Activated CD8-positive, alpha-beta memory T cell treated with anti-CD3 and anti-CD28 coated beads, Interleukin-2, amount 50 U/mL, for 1 hour (primary cell): ENCODE measurements around the gene CLEC3B.
"Not testable (repeated sequence)": the region's sequence is repeated elsewhere in the genome, so short reads cannot be mapped to it uniquely, and the experiment has no call there.

ENCODE experiments used
- DNase-seq: peaks from one replicate; pipeline ENCODE4 v3.0.0-alpha.2; 2020; ENCODE audit errors: extremely low read depth

The CLEC3B gene

DNA sequence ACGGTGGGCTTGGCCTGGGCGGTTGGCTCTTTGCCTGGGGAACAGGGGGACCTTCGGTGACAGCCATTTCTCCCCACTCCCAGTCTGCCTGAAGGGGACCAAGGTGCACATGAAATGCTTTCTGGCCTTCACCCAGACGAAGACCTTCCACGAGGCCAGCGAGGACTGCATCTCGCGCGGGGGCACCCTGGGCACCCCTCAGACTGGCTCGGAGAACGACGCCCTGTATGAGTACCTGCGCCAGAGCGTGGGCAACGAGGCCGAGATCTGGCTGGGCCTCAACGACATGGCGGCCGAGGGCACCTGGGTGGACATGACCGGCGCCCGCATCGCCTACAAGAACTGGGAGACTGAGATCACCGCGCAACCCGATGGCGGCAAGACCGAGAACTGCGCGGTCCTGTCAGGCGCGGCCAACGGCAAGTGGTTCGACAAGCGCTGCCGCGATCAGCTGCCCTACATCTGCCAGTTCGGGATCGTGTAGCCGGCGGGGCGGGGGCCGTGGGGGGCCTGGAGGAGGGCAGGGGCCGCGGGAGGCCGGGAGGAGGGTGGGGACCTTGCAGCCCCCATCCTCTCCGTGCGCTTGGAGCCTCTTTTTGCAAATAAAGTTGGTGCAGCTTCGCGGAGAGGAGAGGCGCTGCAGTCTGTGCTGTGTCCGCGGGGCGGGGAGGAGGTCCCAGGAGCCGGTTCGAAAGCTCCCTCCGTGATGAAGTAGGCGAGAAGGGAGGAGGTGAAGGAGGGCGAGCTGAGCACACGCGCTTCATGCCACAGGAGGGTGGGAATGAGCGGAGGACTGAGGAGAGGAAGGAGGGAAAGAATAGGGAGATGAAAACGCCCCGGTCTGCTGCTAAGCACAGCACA lies 9.6 kb downstream of the CLEC3B start:
- DNase-seq = no peak

DNA sequence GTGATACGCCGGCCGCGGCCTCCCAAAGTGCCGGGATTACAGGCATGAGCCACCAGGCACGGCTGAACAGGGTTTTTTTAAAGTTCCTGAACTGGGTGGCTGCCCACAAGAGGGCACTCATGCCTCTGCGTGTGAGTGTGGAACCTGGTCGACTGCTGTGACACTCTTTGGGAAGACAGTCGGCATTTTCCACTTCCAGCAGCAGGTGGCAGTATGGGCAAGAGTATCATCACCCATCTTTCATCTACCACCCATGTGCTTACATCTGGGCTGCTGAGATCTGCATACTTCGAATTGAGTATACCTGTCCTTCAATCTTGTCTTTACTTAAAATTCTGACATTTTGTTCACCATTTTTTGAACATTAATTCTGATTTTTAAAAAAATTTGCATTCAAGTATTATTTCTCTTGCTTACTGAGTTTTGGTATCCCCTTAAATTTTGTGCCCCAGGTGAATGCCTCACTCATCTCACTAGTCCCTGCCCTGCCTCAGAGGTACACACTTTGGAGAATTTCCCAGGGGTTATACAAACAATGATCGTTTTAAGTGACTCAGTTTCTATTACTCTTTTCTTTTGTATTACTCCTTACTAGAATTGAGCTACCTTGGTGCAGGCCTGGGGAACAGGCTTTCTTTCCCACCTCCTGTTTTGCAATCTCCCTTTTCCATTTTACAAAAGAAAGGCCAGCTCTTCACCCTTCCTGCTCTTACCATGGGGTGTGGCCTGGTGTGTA lies 11.8 kb downstream of the CLEC3B start:
- DNase-seq = peak; percentile 80

DNA sequence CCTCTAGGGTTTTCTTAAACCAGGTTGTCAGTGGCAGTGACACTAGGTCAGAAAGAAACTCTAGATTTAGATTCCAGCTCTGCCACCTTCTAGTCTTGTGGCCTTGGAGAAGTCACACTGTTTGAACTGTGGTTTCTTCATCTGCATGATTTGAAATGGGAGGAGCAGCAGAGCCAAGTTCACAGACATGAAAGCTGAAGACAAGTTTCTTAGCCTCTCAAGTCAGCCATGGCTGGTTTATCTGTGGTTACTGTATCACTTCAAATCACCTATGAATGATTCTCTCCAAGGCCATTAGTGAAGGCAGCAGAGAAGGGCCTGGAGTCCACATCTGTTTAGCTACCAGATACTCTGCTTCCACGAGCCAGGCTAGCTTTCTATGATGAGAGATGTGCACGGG lies 15.6 kb downstream of the CLEC3B start:
- DNase-seq = no peak

DNA sequence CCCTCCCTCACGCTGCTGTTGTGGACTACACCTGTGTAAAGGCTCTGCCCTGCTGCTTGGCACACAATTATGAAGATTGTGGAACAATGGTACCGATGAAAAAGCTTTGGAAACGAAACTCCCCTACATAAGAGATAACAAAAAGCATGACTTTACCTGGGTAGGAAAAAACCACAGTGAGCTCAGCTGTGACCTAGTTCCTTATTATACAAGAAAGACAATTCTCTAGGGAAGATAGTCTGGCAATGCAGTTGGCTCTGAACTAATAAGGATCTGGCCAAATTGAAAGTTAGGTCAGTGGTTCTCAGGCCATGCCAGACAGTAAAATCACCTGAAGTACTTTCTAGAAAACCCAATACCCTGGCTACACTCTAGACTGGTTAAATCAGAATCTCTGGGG lies 16.1 kb downstream of the CLEC3B start:
- no peak for DNase-seq

DNA sequence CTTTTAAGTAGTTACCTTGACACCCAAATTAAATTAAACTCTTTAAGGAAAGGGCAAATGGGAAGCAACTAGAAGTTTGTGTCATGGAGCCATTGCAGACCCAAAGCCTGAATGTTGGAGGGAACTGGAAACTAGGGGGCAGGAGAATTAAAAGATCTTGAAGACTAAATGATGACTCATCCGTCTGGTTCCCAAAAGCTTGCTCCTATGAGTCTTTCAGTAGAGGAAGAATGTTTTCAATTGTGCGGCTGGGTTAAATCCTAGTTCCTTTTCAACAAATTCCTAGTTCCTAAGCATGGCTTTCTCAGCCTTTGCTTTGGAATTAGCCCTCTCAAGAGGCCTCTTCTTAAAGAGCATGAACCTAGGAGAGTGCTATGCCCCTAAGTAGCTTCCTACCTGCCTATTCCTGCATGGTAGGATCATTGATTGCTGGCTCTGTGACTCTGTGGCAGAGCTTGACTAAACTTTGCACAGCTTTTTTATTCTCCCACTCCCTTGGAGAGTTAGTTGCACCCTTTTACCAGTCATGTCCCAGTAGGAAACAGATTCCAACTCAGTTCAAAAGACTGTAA lies 17.7 kb downstream of the CLEC3B start:
- no peak for DNase-seq

DNA sequence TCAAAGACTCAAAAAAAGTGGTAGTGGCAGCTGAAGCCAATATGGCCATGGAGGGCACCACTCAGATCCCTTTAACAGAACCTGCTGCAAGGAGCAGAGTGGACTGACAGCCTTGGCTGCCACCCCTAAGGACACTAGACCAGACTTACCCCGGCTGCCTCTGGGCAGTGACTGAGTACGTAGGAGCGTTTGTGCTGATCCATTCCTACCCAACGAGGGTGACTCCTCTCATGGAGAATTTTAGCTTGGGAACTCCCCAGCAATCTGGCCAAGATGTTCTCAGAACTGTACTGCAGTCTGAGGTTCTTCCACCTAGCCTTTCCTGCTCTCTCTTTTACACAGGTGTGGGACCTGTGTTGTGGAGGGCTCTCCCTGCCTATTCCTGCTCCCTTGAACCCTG lies 22.1 kb downstream of the CLEC3B start:
- no peak for DNase-seq

DNA sequence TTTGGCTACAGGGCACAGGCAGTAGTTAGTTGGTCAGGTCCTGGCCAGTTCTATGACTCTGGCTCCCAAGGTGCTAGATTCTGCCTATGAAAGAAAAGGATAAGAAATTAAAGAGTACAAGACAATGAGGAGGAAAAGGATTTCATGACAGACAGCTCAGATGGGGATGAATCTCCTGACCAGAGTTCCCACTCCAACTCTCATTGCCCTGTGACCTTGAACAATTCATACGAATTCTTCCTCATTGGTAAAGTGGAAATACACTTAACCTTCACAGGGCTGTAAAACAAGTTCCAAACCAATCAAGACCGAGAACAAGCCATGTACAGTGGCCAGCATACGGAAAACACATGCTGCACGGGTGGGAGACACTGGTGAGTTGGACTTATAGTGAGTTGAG lies 23.7 kb downstream of the CLEC3B start:
- no peak for DNase-seq

DNA sequence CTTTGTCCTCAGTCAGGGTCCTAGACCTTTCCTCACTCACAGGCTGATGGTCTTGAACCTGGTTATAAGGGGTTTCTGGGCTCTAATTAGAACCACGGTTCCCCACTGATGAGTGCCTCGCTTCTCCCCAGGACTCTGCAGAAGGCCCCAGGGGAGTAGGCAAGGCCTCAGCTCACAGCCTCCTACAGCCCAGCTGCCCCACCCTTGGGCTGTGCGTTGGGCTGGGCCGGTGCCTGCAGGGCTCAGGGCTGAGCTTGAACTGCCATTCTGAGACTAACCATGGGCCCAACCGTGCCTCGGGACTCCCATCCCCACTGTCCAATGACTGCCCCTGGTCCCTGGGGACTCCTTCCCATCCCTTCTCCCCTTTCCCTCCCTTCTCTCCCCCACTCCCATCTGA lies 25.6 kb downstream of the CLEC3B start:
- DNase-seq = no peak

DNA sequence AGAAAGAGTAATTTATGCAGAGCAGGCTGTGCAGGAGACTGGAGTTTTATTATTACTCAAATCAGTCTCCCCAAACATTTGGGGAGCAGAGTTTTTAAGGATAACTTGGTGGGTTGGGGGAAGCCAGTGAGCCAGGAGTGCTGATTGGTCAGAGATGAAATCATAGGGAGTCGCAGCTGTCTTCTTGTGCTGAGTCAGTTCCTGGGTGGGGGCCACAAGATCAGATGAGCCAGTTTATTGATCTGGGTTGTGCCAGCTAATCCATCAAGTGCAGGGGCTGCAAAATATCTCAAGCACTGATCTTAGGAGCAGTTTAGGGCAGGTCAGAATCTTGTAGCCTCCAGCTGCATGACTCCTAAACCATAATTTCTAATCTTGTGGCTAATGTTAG lies 27.7 kb downstream of the CLEC3B start:
- DNase-seq = not testable (repeated sequence)

DNA sequence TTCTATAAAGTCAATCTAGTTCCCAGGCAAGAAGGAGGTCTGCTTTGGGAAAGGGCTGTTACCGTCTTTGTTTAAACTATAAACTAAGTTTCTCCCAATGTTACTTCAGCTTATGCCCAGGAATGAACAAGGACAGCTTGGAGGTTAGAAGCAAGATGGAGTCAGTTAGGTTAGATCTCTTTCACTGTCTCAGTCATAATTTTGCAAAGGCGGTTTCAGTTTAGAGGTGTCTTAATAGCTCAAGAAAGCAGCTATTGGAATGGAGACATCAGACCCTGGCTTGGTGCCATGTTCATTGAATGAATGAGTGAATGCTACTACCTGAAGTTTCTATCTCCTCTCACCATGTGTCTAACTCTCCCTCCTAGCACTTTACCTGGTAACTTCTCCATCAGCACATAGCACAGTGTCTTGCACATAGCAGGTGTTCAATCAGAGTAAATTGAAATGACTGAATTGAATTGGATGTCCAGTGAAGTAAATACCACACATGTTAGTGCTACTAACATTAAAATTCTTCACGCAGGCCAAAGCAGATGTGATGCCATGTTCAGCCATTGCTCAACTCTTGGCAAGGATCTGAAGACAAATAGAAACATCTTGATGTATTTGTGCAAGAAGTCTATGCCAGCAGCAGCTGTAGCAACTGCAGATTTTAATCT lies 28.2 kb downstream of the CLEC3B start:
- DNase-seq = no peak

DNA sequence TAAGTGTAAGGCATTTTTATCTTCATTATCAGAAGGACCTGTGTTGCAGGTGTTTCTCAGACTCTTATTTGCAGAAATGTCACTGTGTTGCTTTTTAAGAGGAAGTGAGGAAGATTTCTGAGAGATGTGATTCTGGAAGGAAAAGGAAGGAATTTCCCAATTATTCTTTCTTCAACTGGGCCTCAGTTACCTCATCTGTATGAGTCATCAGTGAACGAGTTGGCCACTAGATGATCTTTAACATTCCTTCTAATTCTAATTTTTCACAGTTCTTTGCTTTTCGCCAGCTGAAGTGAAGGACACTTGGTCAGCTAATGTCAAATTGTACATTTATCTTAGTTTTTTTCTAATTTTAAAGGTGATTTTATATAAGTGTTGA lies 28.9 kb downstream of the CLEC3B start:
- no peak for DNase-seq

DNA sequence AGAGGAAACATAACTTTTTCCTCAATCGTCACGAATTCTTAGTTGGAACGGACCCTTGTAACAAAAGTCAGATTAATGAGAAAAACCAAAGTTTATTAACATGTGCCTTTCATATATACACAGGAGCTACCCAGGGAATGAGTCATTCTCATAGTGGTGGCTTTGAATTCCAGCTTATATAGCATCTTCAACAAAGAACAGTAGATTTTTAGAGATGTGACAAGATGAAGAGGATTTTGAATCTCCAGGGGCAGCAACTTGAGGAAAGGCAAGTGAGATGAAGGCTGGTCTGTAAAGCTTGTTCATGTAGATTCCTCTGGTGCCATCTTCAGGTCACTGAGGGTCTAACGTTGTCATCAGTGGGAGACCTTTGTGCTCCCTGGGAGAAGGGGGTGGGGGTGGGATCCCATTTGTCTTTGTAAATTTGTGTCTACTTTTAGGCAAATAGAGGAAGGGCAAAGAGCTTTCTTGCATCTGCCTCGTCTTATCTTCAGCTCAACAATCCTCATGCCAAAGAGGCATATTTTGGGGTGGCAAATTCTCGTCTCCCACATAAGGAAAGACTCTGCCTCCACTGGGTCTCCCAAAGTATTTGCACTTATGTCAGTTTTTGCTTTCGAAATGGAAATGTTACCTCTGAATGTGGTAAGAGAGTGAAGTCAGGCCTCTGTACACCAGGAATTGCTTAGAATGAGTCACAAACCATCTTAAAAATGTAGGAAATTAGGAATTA lies 29.5 kb downstream of the CLEC3B start:
- DNase-seq = no peak

DNA sequence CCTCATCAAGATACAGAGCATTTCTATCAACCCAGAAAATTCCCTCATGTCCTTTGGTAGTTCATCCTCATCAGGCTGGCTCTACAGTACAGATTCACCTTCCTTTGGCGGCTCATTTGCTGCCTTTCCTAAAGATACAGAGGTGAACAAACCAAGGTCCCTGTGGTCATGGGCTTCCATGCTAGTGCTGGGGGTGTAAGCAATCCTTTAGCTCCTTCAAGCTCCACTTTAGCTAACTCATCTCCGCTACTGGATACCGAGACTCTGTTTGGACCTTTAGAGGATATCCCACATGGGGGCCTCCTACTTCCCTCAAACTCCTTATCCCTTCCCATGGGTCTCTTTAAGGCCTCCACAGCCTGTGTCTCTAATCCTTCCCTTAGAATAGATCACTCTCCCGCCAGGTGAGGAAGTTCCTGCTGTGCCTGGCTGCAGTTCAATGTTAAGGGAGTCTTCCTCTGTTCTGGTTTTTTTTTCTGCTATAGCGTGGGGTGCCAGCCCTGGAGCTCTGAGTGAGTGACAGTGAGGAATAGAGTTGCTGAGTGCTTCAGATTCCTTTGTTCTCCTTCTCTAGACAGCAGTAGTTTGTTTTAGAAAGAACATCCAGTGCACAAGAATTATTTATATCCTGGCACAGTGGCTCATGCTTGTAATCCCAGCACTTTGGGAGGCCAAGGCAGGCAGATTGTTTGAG lies 30.7 kb downstream of the CLEC3B start:
- no peak for DNase-seq

DNA sequence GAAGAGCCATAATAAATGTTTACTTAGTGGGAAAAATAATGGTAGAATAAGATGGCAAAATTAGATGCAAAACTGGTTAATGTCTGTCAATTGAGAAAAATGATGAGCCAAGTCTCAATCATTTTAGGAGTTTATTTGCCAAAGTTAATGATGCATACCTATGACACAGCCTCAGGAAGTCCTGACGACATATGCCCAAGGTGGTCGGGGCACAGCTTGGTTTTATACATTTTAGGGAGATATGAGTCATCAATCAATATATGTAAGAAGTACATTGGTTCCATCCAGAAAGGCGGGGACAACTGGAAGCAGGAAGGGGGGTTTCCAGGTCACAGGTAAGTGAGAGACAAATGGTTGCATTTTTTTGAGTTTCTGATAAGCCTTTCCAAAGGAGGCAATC lies 31.5 kb downstream of the CLEC3B start:
- no peak for DNase-seq

DNA sequence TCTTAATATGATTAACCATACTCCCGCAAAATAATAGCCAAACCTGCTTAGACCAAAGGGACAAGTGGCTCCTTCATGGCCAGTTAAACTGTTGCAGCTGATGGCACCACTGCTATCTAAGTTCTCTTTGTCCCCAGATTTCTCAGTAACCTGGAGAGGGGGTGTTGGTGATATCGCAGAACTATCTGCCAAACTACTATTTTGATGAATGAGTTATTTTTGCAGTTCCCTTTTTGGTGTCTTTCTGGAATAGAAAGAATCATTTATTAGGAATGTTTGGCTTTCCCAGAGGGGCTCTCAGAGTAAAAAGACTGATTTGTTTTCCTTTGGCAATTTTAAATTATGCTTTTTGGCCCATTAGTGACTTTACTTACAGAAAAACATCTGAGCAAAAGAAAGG lies 33.0 kb downstream of the CLEC3B start:
- no peak for DNase-seq

DNA sequence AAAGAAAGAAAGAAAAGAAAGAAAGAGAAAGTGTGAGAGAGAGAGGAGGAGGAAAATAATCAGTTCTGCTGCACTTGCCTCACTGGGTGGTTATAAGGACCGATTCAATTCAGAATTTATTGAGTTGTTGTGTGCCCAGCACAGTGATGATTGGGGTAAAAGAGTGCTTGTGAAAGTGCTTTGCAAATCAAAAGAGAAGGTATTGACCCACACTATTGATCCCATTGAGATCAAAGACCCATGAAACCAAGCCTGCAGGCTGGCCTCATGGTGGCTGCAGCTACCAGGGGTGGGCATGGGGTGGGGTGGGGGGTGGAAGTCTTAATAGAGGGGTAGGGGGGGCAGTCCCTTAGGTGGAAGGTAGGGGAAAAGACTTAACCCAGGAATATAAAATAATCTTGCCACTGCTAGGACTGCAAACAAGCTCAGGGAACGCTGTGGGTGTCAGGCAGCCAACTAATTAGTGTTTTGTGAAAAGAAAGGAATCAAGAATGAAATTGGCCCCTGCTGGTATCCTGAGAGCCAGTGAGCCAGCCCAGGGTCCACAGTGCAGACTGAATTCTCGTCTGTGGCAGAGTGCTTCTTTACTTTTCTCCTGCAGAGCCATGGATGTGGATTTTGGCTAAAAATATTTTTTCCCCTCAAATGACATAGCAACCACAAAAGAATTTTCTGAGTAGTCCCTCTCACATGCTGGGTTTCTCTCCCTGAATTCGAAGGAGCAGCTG lies 34.2 kb downstream of the CLEC3B start:
- DNase-seq = no peak

DNA sequence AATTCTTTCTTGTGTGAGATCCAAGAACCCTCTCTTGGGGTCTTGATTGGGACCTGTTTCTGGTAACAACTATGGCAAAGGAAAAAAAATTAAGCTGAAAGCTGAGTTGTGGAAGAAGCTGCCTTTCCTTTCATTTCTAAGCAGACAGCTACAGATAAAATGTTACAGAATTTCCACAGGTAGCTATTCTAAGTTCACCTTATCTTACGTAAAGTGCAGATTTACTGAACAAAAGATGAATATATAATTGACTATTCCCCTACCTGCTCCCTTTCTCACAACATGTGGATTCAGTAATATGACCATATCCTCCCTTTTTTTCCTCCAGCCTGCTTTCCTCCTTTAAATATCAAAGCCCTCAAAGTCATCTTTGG lies 36.6 kb downstream of the CLEC3B start:
- DNase-seq = no peak

DNA sequence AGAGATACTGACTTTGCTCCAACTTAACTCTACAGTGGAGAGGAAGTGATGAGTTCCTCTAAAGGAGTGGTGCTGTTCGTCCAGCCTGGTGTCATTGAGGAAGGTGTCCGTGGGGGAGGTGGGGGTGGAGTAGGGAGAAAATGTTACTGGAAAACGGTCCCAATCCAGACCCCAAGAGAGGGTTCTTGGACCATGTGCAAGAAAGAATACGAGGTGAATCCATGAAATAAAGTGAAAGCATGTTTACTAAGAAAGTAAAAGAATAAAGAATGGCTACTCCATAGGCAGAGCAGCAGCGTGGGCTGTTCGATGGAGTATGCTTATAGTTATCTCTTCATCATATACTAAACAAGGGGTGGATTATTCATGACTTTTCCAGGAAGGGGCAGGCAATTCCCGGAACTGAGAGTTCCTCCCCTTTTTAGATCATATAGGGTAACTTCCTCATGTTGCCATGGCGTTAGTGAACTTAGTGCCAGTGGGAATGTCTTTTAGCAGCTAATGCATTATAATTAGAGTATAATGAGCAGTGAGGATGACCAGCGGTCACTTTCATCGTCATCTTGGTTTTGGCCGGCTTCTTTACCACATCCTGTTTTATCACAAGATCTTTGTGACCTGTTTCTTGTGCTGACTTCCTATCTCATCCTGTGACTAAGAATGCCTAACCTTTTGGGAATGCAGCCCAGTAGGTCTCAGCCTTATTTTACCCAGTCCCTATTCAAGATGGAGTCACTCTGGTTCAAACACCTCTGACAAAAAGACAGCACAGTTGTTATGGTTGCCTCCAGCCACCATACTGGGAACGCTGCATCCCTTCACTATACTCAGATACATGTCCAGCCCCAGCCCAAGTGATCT lies 38.6 kb downstream of the CLEC3B start:
- DNase-seq = no peak

DNA sequence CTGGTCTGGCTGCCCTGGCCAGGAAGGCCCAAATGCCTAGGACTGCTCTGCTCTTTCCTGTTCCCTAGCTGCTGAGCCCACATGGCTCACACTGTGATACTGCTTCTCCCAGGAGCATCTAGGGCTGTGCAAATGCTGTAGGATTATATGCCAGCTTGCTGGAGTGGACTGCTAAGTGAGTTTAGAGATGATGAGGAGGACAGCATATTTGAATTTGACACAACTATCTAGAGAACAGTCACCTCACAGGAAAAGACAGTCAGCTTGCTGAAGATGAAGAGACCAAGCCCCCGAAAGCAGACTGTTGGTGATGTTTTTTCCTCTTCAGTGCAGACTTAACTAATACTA lies 39.2 kb downstream of the CLEC3B start:
- no peak for DNase-seq
